ENCODE measurements around the gene KAT7.

The KAT7 gene

DNA sequence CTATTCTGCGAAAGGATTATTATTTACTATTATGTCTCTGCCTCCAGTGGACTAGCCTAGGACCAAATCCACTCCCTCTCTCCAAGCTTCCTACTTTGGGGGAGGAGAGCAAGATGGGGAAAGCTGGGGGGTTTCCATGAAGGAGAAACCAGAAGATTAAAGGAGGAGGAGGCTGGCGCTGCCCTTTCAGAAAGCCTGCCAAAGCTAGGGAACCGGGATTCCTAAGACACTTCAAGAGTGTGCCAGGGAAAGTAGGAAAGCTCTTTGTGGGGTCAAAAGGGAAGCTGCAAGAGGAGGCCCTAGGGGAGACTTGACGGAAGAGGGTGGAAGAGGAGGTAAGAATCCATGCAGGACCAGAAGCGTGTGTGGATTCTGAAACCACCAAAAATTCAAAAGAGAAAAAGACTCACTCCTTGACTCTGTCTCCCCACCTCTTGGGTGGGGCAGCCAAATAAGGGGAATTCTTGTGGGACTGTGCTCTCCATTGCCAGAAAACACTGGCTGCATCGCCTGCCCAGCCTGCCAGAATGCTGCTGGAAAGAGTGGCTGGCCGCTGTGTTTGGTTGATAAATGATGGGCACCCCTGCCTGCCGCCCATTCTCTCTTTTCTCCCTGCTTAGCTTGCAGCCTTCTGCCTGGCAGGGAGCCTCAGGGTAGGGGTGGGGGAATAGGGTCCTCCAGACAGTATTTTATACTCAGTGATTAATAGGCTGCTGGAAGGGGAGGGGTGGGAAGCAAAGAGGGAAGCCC is 11.8 kb upstream of the KAT7 start:
- DNase-seq (ENCODE audit: low spot score), result no peak
- TF ChIP-seq, protein P1, sequence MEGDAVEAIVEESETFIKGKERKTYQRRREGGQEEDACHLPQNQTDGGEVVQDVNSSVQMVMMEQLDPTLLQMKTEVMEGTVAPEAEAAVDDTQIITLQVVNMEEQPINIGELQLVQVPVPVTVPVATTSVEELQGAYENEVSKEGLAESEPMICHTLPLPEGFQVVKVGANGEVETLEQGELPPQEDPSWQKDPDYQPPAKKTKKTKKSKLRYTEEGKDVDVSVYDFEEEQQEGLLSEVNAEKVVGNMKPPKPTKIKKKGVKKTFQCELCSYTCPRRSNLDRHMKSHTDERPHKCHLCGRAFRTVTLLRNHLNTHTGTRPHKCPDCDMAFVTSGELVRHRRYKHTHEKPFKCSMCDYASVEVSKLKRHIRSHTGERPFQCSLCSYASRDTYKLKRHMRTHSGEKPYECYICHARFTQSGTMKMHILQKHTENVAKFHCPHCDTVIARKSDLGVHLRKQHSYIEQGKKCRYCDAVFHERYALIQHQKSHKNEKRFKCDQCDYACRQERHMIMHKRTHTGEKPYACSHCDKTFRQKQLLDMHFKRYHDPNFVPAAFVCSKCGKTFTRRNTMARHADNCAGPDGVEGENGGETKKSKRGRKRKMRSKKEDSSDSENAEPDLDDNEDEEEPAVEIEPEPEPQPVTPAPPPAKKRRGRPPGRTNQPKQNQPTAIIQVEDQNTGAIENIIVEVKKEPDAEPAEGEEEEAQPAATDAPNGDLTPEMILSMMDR (IDR thresholded peaks at IDR 0.05), result no peak
- Histone ChIP-seq H3K4me3 (no peak overlapping the region), H3K27ac (peak overlapping the region; percentile 80 to 82)

DNA sequence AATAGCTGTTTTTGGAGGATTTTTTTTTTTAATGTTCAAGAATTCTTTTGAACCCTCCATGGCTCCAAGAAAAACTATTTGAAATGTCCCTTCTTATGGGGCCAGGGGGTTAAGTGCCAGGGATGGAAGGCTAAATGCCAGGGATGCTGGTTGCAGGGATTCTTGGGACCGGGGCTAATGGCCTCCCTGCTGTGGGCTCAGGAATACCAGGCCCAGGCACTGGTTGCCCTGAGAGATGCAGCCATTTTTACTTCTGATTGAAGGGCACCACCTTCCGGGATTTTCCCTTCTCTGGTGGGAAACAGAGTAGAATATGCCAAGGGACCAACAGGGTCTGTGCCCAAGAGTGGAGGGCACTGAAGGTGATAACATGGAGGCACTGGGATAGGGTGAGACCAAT is 10.9 kb upstream of the KAT7 start:
- Histone ChIP-seq H3K4me3 (no peak overlapping the region), H3K27ac (peak overlapping the region; percentile 80 to 82)
- DNase-seq (ENCODE audit: low spot score), result no peak
- TF ChIP-seq, protein P1 (IDR thresholded peaks at IDR 0.05), result no peak

DNA sequence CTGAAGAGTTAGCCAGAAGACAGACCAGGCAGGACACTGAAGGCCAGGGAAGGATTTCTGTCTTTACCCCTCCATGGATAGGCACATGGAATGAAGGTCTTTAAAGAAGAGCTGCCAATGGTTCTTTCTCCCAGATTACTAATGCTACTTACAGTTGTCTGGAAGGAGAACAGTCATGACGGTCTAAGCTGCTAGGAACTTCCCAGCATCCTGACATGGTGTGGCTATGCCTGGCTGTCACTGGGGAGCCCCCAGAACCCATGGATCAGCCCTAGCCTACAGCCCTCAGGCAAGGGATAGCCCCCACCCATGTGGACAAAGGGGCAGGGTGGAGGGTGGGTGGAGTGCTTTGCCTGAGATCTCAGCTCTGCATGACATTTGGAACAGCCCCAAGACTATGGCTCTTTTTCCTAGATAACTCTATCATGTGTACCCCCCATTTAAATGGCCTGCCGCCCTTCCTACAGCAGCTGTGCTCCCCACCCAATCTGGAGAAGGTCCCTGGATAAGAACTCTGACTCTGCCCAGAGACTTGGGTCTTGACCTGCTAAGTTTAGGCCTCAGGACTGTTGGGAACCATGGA is 9.2 kb upstream of the KAT7 start:
- Histone ChIP-seq H3K4me3 (no peak overlapping the region), H3K27ac (peak overlapping the region; percentile 73 to 79)
- TF ChIP-seq, protein P1 (IDR thresholded peaks at IDR 0.05), result no peak
- DNase-seq (ENCODE audit: low spot score), result no peak

DNA sequence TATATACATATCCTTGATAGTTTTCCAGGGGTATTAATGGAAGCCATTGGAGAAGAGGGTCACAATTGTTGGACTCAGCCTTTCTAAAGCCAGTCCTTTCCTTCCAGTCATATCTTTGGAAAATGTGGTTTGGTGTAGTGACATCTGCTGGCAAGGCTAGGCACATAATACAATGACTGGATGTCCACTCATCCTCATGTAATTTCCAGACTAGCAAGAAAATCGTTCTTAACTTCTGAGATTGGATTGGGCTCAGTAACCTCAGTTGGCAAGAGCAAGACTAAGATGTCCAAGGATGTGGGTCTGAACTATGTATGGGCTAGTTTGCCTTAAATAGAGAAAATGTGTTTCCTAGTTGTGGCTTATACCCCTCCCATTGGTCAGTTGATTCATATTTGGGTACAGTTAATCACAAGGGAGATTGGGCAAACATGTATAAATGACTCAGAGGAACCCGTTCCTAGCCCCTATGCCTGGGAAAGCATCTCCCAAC is 8.7 kb upstream of the KAT7 start:
- H3K27ac ChIP-seq, result peak overlapping the region; percentile 73 to 79
- H3K4me3 ChIP-seq, result no peak overlapping the region
- TF ChIP-seq, protein P1 (IDR thresholded peaks at IDR 0.05), result peak; percentile 43
- DNase-seq (ENCODE audit: low spot score), result no peak

DNA sequence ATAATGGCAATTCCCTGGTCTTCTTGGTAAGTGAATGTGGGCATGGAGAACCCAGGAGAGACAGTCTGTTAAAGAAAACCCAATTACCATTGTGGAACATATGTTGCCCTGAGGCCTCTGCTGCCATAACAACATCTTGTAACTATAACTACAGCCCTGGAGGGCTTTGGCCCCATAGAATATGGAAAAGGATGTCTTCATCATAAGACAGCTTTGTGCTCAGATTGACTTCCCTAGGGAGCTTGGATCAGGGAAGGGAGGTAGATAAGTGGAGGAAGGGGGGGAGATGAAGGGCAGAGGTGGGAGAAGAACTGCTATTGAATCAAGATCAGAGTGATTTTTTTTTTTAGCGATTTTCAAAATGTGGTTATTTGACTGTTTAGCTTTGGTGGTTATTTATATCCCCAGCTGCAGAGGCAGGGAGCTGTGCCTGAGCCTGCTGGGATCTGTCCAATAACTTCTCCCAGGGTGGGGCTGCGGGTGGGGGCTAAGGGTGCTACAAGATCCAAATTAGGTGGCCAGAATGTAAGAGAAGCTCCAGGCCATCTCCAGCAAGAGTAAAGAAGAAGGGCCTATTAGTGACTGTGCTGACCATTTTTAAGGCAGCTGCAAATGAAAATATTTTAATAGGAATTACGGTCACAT is 5.3 kb upstream of the KAT7 start:
- Histone ChIP-seq H3K4me3 (no peak overlapping the region), H3K27ac (peak overlapping the region; percentile 70 to 75)
- no peak for DNase-seq (ENCODE audit: low spot score)
- TF ChIP-seq, protein P1 (IDR thresholded peaks at IDR 0.05), result no peak

DNA sequence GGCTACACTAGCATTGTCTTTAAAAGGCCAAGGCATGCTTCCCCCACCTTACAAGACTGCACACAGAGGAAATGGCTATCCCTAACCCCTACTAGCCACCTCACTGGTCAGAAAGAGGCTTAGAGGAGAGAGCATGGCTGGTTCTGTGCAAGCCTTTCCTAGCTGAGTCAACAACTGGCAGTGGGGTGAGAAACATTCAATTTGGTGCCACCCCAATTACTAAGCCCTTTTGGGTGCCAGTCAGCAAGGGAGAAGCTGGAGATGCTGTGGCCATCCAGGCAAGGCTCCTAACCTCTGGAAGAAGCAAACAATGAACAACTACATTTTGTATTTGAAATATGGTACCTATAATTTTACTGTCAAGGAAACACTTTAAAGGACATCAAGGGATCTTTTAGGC is 4.7 kb upstream of the KAT7 start:
- peak overlapping the region in 1 of 2 donors; percentile 75 for H3K27ac ChIP-seq
- DNase-seq (ENCODE audit: low spot score), result no peak
- TF ChIP-seq, protein P1 (IDR thresholded peaks at IDR 0.05), result no peak
- H3K4me3 ChIP-seq, result no peak overlapping the region

Data from coronary artery (tissue), 2 donors.